Loucy (cell line): ENCODE results near the gene HIKESHI.

Experiments used
- H2AFZ ChIP-seq: fragments of 200-600 bp; sonication (generic); 2 replicates; pipeline ENCODE4 v1.6.0; 2016; ENCODE audit warnings: antibody characterized with exemption, mild to moderate bottlenecking, low read length, moderate library complexity
- H3F3A ChIP-seq: fragments of 200-600 bp; 2 replicates; pipeline ENCODE4 v1.6.0; 2016; ENCODE audit warnings: antibody characterized with exemption, low read depth, mild to moderate bottlenecking
- H3K27me3 ChIP-seq: fragments of 200-600 bp; sonication (generic); 2 replicates; pipeline ENCODE4 v1.6.1; 2014; ENCODE audit warnings: low read length, mild to moderate bottlenecking; ENCODE audit not compliant: insufficient read depth, poor library complexity, severe bottlenecking
- H3K36me3 ChIP-seq: fragments of 200-600 bp; sonication (generic); 2 replicates; pipeline ENCODE4 v1.6.1; 2016; ENCODE audit warnings: low read length; ENCODE audit not compliant: insufficient read depth
- H3K4me1 ChIP-seq: fragments of 200-600 bp; sonication (generic); 2 replicates; pipeline ENCODE4 v1.5.1; 2014; ENCODE audit warnings: low read length, mild to moderate bottlenecking; ENCODE audit not compliant: insufficient read depth, poor library complexity, severe bottlenecking
- H3K4me2 ChIP-seq: fragments of 200-600 bp; sonication (generic); 2 replicates; pipeline ENCODE4 v1.6.0; 2014; ENCODE audit warnings: antibody characterized with exemption, low read length, low read depth, mild to moderate bottlenecking; ENCODE audit not compliant: poor library complexity, severe bottlenecking
- H3K4me3 ChIP-seq: fragments of 200-600 bp; sonication (generic); 2 replicates; pipeline ENCODE4 v1.5.1; 2014; ENCODE audit warnings: low read length, mild to moderate bottlenecking, mixed read lengths; ENCODE audit not compliant: poor library complexity, severe bottlenecking
- H3K79me2 ChIP-seq: fragments of 200-600 bp; sonication (generic); 2 replicates; pipeline ENCODE4 v1.6.1; 2014; ENCODE audit warnings: low read length; ENCODE audit not compliant: insufficient read depth
- H3K9ac ChIP-seq: fragments of 200-600 bp; sonication (generic); 2 replicates; pipeline ENCODE4 v1.6.0; 2014; ENCODE audit warnings: mild to moderate bottlenecking, low read depth, low read length, moderate library complexity; ENCODE audit not compliant: poor library complexity, severe bottlenecking
- H3K9me2 ChIP-seq: fragments of 200-600 bp; sonication (generic); replicated peaks from 2 replicates; pipeline ENCODE4 v1.6.1; 2016; ENCODE audit warnings: low read depth, low read length, mixed read lengths
- H3K9me3 ChIP-seq: fragments of 200-600 bp; sonication (generic); 2 replicates; pipeline ENCODE4 v1.6.1; 2014; ENCODE audit warnings: mild to moderate bottlenecking, antibody characterized with exemption, low read length, low read depth; ENCODE audit not compliant: insufficient read depth
- H4K20me1 ChIP-seq: fragments of 200-600 bp; sonication (generic); 2 replicates; pipeline ENCODE4 v1.6.0; 2014; ENCODE audit warnings: antibody characterized with exemption, low read length, mild to moderate bottlenecking; ENCODE audit not compliant: insufficient read depth, poor library complexity, severe bottlenecking
- CTCF ChIP-seq: fragments of 200-600 bp; sonication (generic); conservative IDR thresholded peaks from 2 replicates; pipeline ENCODE4 v1.5.1; 2014; ENCODE audit warnings: mild to moderate bottlenecking, antibody characterized with exemption, low read length
- EZH2phosphoT487 ChIP-seq: fragments of 200-600 bp; IDR thresholded peaks from 2 replicates; pipeline ENCODE4 v1.6.1; 2018; ENCODE audit warnings: antibody characterized with exemption, mild to moderate bottlenecking, moderate library complexity, borderline replicate concordance

Gene HIKESHI

GRCh38 chr11:86302092-86302793, at the start of gene HIKESHI:
HIKESHI (plus strand) TSS chr11:86302240; CDS start chr11:86302449, 209 bp downstream.
- H3K4me1 ChIP-seq: peaks cover 22% of the 10 kb centered on the region
- peaks cover 5% of the 10 kb centered on the region for H3K27me3 ChIP-seq
- no peaks in the 10 kb centered on the region for H3K36me3 ChIP-seq
- no peaks in the 10 kb centered on the region for H3K9me3 ChIP-seq
- no peak for TF ChIP-seq EZH2phosphoT487
- TF ChIP-seq CTCF: no peak
- H3K4me3 ChIP-seq: peak within 1 kb of the TSS; percentile 96
- H3K9me2 ChIP-seq: no peaks in the 10 kb centered on the region
- H3K9ac ChIP-seq: peak within 1 kb of the TSS; percentile 89
- peak within 1 kb of the TSS; percentile 94 for H2AFZ ChIP-seq
- H4K20me1 ChIP-seq: no peaks in the 10 kb centered on the region
- H3K4me2 ChIP-seq: peak within 1 kb of the TSS; percentile 89
- peaks cover 31% of the 10 kb centered on the region for H3K79me2 ChIP-seq
- no peaks in the 10 kb centered on the region for H3F3A ChIP-seq

- Histone ChIP-seq H3F3A (no peaks in the 10 kb centered on the region), H2AFZ (no peak overlapping the region), H3K4me1 (peaks cover 9% of the 10 kb centered on the region), H3K36me3 (peaks cover 58% of the 10 kb centered on the region), H3K79me2 (peaks cover 61% of the 10 kb centered on the region), H3K9ac (no peak overlapping the region), H3K27me3 (no peaks in the 10 kb centered on the region), H3K4me2 (no peak overlapping the region), H4K20me1 (peaks cover 35% of the 10 kb centered on the region), H3K4me3 (no peak overlapping the region), H3K9me2 (no peaks in the 10 kb centered on the region), H3K9me3 (no peaks in the 10 kb centered on the region)
- TF ChIP-seq CTCF (no peak), EZH2phosphoT487 (no peak)
Observed at GRCh38 chr11:86255896-86256295, 46.1 kb upstream of the HIKESHI start.

GRCh38 chr11:86256608-86257007, 45.4 kb upstream of the HIKESHI start:
- H3K79me2 ChIP-seq: peaks cover 54% of the 10 kb centered on the region

More at GRCh38 chr11:86256608-86257007, 45.4 kb upstream of the HIKESHI start:
- H3K4me3 ChIP-seq: no peak overlapping the region
- no peak overlapping the region for H3K4me2 ChIP-seq
- H3K9me3 ChIP-seq: no peaks in the 10 kb centered on the region
- no peaks in the 10 kb centered on the region for H3K9me2 ChIP-seq
- no peak overlapping the region for H3K9ac ChIP-seq
- peaks cover 9% of the 10 kb centered on the region for H3K4me1 ChIP-seq
- peaks cover 28% of the 10 kb centered on the region for H4K20me1 ChIP-seq
- no peaks in the 10 kb centered on the region for H3K27me3 ChIP-seq
- H2AFZ ChIP-seq: no peak overlapping the region
- TF ChIP-seq CTCF (no peak), EZH2phosphoT487 (no peak)
- H3K36me3 ChIP-seq: peaks cover 65% of the 10 kb centered on the region
- H3F3A ChIP-seq: no peaks in the 10 kb centered on the region
